Measurements from ENCODE around the gene NAV3. TPM values are rescaled to one million over a fixed set of nuclear protein-coding genes. Genes with fewer than 3 reads are reported as not detected.
A peak's percentile ranks its signal among the peaks of the same experiment; 100 is the strongest.

NAV3 gene
- total RNA-seq, 1 experiment from 2014 or later = 9.6 TPM

DNA sequence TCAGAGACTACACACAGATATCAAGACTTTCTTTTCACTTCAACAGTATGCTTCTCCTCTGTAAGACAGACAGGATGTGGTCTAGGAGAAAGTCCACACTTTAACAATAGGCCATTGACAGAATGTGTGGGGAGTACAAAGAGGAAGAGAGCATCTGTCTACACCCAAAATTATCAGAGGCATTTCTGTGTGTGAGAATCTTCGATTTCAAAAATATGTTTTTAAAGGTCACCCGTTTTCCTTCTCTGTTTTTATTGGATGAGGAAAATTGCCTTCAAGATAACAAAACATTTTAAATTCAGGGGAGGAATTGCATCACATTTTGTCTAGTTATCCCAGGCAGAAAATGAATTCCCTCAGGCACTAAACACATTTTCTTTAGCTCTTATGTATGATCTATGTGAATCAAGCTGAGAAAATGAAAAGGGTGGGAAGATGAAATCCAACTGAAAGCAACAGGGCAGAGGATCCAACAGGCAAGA, 16.4 kb downstream of the NAV3 start:
- peak; percentile 24 for DNase-seq (ENCODE audit: low spot score)

GRCh38 chr12:77847680-77848431, 17.2 kb downstream of the NAV3 start:
- DNase-seq (ENCODE audit: low spot score) = peak; percentile 87

DNA sequence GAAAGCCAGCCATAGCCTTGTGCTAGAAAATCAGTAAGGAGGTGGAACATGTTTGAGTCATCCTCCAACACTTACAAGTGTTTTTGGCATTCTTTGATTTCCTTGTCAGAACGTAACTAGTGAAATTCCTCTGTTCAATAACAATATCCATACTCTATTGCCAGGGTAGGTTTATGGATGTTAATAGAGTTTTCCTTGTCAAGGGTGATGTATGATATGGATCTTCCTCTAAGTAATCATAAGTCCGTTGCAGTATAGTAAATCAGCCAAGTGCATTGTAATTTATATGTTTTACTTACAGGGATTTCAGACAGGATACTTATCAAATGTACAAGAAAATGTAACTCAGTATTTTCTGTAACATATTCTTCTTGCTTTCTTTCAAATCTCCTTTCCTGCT, 19.4 kb downstream of the NAV3 start:
- DNase-seq (ENCODE audit: low spot score) = no peak

- DNase-seq (ENCODE audit: low spot score) = no peak
Observed at GRCh38 chr12:77850698-77851097, 20.0 kb downstream of the NAV3 start.

DNA sequence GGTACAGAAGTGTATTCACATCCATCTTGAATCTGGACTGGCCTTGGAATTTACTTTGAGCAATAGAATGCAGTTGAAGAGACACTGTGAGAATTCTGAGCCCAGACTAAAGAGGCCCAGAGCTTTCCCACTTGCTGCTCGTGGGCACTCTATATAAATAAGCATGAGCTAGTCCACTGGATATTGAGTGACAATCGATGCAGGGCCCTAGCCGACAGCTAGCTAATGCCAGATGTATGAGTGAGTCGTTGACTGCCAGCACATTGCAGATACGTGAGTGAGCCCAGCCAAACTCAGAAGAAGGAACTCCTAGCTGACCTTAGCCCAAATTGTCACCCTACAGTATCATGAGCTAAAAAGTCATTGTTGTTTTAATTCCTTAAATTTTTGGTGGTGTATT, 24.9 kb downstream of the NAV3 start:
- DNase-seq (ENCODE audit: low spot score) = no peak

GRCh38 chr12:77861317-77861716, 30.6 kb downstream of the NAV3 start:
- no peak for DNase-seq (ENCODE audit: low spot score)

DNA sequence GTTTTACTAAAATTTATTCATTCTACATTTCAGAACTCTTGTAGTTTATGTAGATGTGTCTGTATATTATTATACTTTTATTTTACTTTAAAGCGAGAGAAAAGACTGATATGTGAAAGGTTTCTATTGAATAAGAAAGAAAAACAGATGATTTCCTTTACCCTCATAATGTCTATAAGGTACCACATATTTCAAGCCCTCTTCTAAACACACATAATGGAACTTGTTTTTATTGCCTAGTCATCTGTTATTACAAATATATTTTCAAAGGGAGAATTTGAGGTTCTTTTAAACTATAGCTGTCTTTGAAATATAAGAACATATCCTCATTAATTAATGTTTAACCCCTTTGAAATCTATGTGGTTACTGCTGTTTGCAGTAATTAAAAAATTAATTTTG, 34.5 kb downstream of the NAV3 start:
- DNase-seq (ENCODE audit: low spot score) = no peak

DNA sequence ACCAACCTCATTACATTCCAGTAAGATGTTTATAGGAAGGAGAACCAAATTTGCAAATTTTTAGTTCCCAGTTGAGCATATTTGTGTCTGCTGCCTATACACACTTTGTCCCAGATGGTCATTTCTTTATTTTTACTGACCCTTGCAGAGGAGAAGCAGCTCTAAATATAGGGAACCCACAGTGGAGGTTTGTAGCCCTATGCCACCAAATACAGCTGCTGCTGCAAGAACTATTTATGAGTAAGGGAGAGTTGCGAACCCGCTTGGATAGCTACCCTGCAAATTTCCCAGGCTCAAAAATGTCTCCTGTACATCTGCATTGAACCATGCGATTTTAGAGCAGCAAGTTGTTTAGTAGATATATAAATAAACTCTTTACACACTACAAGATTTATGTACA, 48.2 kb downstream of the NAV3 start:
- no peak for DNase-seq (ENCODE audit: low spot score)

- no peak for DNase-seq (ENCODE audit: low spot score)
Observed at GRCh38 chr12:77882709-77883108, 52.0 kb downstream of the NAV3 start.

- DNase-seq (ENCODE audit: low spot score) = peak; percentile 29
Observed at GRCh38 chr12:77888611-77889010, 57.9 kb downstream of the NAV3 start.

GRCh38 chr12:77891518-77892147, 60.9 kb downstream of the NAV3 start:
- no peak for DNase-seq (ENCODE audit: low spot score)

DNA sequence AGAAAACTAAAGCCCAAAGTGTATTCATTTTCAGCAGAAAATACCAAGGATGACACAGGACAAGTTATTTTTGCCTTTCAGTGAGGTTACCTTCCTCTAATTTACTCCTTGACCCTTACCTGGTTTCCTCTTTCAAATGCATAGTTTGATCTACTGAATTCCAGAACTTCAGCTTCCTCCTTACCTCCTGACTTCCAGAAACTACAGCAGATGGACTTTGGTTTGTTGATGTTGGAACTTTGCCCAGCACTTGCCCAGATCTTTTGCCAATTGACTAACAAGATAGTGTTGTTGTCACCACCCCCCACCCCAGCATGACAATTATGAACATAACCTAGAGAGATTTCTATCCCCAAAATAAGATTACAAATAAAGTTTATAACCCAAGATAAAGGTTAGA, 63.2 kb downstream of the NAV3 start:
- DNase-seq (ENCODE audit: low spot score) = no peak

GRCh38 chr12:77894556-77894955, 63.9 kb downstream of the NAV3 start:
- DNase-seq (ENCODE audit: low spot score) = no peak

DNA sequence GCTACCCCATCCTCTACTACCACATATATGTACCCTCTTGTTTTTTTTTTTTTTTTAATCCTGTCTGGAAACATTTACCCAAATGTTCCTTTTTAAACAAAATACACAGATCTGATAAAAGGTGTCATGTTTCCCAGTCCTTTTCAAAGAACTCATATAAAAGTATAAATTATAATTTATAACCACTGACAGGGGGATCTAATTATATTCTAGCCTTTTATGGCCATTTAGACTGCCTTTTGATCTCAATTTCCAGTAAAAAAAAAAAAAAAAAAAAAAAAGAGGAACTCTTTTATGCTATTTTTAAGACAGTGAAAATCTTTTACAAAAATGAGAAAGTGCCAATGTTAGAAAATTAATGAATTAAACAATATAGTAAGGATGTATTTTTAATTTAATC, 65.0 kb downstream of the NAV3 start:
- no peak for DNase-seq (ENCODE audit: low spot score)

- DNase-seq (ENCODE audit: low spot score) = no peak
Observed at GRCh38 chr12:77907936-77908335, 77.2 kb downstream of the NAV3 start.

DNA sequence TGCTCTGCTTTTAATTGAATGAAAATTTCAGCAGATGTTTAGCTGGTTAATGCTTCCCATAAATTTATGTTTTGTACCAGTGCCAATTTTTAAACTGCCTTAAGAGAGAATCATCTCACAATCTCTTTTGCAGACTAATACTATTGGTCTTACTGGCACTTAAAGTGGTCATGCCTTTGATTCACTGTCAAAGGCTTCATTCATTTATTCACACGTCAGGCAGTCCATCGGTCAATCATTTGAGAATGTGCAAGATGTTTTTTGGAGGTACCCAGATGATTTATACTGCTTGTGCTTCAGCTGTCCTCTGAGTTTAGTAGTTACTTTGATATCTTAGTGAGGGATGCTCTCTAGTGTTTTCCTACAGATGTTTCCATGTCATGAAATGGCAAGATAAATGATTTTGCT, 83.4 kb downstream of the NAV3 start:
- DNase-seq (ENCODE audit: low spot score) = no peak

DNA sequence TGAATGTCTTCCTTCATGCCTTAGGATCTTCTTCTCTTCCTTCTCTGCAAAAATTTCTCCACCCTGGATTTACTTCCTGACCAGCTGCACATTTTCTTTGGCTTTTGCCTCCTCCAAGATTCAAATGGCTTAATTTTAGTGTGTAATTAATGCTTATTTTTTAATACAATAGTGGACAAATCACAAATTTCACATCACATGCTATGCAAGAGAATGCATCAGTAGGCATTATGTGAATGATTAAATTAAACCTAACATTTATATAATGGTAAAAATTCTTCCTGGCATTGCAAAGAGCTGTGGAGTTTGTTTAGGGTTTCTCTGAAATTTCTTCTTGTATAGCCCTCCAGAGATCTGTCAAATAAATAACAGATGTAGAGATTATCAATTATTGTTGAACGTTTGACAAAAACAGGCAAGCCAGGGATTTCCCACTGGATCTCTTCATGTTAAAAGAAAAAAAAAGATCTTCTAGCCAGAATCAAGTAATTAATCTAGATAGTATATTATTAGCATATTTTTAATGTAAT, 84.4 kb downstream of the NAV3 start:
- DNase-seq (ENCODE audit: low spot score) = no peak

GRCh38 chr12:77916276-77916675, 85.6 kb downstream of the NAV3 start:
- DNase-seq (ENCODE audit: low spot score) = no peak

DNA sequence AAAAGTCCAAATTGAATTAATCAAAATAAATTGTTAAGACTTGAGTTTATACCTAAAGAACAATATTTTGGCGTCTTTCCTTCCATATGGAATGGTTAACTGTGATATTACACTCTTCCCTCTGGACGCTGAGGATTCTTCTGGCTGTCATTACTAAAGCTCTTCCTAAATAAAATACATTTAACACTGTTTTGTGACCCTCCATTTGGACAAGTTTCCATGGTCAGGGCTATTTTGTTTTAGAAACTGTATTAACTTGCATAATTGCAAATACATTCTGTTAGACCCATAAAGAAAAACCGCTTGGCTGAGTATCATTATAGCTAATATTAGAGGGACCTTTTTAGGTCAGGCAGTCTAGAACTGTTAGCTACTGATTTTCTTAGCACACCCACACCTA, 87.4 kb downstream of the NAV3 start:
- DNase-seq (ENCODE audit: low spot score) = no peak

DNA sequence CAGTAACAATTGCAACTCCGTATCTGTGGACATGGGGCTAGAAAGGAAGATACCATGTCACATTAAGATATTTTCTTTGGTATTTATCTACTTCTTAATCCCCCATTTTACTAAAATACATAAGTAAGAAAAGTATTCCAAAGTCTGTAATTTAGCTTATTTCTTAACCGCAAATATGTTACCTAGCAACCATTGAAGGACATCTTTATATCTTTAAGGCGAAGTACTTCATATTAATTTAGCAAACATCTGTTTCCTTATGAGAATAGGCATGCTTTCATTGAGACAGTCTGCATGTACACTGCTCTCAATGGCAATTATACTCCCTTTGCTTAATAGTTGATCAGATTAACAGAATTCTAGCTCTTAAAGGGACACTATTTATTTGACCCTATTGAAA, 88.8 kb downstream of the NAV3 start:
- DNase-seq (ENCODE audit: low spot score) = no peak

GRCh38 chr12:77923882-77924281, 93.2 kb downstream of the NAV3 start:
- peak; percentile 7 for DNase-seq (ENCODE audit: low spot score)

DNA sequence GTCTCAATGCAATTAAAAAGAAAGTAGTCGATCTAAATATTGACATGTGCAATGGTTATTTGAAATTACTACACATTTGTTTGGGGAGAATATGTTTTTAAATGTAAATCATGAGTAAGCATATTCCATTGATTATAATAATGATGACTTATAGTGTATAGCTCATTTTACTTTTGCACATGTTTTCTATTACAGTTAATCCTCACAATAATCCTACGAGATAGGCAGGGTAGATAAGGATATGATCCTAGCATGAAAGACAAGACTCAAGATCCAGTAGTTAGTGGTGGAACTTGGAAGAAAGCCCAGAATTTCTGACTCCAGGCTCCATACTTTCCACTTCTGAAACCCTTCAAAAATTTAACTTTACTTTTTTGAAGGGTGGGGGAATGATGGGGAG, 94.0 kb downstream of the NAV3 start:
- DNase-seq (ENCODE audit: low spot score) = peak; percentile 33

DNA sequence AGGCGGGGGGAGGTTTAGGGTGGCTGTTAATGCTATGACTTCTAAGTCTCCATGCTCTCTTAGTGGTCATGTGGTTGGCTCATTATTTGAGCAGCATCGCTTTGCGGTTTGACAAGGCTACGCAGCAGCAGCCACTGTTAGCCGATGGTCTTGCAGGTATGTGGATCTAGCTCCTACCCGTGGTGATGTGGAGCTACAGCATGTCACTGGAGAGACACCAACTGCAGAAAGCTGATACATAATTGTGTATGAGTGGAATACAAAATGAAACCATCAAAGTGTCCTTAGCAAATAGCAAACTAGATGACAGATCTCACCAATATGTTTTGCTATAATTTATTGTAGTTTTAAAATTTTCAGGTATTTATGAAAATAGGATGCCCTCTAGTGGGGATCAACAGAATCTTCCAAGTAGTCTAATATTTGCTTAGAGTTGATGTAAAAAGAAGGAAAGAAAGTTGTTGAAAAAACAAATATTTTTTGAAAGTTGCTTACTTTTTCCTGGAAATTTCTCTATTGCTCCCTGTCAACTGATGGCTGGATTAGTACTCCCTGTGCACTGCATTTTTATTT, 94.9 kb downstream of the NAV3 start:
- DNase-seq (ENCODE audit: low spot score) = peak; percentile 99
